ENCODE data around the gene LHCGR.

The LHCGR gene

GRCh38 chr2:48693645-48694044 lies 61.9 kb downstream of the LHCGR start:
- no peak for TF ChIP-seq CTCF (IDR thresholded peaks at IDR 0.05; ENCODE audit: control insufficient read depth, insufficient read depth, low read depth, low read length, missing control alignments)
- DNase-seq (ENCODE audit: low read depth) = no peak
- no peak overlapping the region for H3K4me3 ChIP-seq (ENCODE audit: control insufficient read depth, low read depth, low read length)

- no peak overlapping the region for H3K4me3 ChIP-seq (ENCODE audit: control insufficient read depth, low read depth, low read length)
- DNase-seq (ENCODE audit: low read depth) = no peak
- no peak for TF ChIP-seq CTCF (IDR thresholded peaks at IDR 0.05; ENCODE audit: control insufficient read depth, insufficient read depth, low read depth, low read length, missing control alignments)
These were observed 62.5 kb downstream of the LHCGR start for GRCh38 chr2:48693066-48693465.

- no peak for DNase-seq (ENCODE audit: low read depth)
- TF ChIP-seq CTCF (IDR thresholded peaks at IDR 0.05; ENCODE audit: control insufficient read depth, insufficient read depth, low read depth, low read length, missing control alignments) = no peak
- no peak overlapping the region for H3K4me3 ChIP-seq (ENCODE audit: control insufficient read depth, low read depth, low read length)
These were observed 63.4 kb downstream of the LHCGR start for GRCh38 chr2:48691935-48692691.

GRCh38 chr2:48685126-48685525 lies 70.4 kb downstream of the LHCGR start:
- no peak overlapping the region for H3K4me3 ChIP-seq (ENCODE audit: control insufficient read depth, low read depth, low read length)
- DNase-seq (ENCODE audit: low read depth) = no peak
- no peak for TF ChIP-seq CTCF (IDR thresholded peaks at IDR 0.05; ENCODE audit: control insufficient read depth, insufficient read depth, low read depth, low read length, missing control alignments)

GRCh38 chr2:48677450-48677849 lies 78.1 kb downstream of the LHCGR start:
- no peak for TF ChIP-seq CTCF (IDR thresholded peaks at IDR 0.05; ENCODE audit: control insufficient read depth, insufficient read depth, low read depth, low read length, missing control alignments)

GRCh38 chr2:48674933-48675332 lies 80.6 kb downstream of the LHCGR start:
- H3K4me3 ChIP-seq (ENCODE audit: control insufficient read depth, low read depth, low read length) = no peak overlapping the region
- DNase-seq (ENCODE audit: low read depth) = no peak
- no peak for TF ChIP-seq CTCF (IDR thresholded peaks at IDR 0.05; ENCODE audit: control insufficient read depth, insufficient read depth, low read depth, low read length, missing control alignments)

More at GRCh38 chr2:48677450-48677849, 78.1 kb downstream of the LHCGR start:
- DNase-seq (ENCODE audit: low read depth) = no peak
- no peak overlapping the region for H3K4me3 ChIP-seq (ENCODE audit: control insufficient read depth, low read depth, low read length)

Data from AG09309 (cell line).